AG10803 (cell line): ENCODE data around the gene RALGAPA2.

ENCODE experiments used
- DNase-seq: peaks from one replicate; pipeline ENCODE4 v3.0.0; 2010; ENCODE audit warnings: low read depth
- H3K4me3 ChIP-seq: 2 replicates; pipeline ENCODE4 v1.5.1; 2011; ENCODE audit warnings: mild to moderate bottlenecking, low read length, control low read depth
- TF ChIP-seq, protein P1 (sequence below): conservative IDR thresholded peaks from 2 replicates; pipeline ENCODE4 v1.5.1; 2011; ENCODE audit warnings: mild to moderate bottlenecking, low read length, control low read depth, inconsistent platforms

Gene RALGAPA2

GRCh38 chr20:20428067-20428466 is 284.4 kb downstream of the RALGAPA2 start:
- TF ChIP-seq, protein P1, sequence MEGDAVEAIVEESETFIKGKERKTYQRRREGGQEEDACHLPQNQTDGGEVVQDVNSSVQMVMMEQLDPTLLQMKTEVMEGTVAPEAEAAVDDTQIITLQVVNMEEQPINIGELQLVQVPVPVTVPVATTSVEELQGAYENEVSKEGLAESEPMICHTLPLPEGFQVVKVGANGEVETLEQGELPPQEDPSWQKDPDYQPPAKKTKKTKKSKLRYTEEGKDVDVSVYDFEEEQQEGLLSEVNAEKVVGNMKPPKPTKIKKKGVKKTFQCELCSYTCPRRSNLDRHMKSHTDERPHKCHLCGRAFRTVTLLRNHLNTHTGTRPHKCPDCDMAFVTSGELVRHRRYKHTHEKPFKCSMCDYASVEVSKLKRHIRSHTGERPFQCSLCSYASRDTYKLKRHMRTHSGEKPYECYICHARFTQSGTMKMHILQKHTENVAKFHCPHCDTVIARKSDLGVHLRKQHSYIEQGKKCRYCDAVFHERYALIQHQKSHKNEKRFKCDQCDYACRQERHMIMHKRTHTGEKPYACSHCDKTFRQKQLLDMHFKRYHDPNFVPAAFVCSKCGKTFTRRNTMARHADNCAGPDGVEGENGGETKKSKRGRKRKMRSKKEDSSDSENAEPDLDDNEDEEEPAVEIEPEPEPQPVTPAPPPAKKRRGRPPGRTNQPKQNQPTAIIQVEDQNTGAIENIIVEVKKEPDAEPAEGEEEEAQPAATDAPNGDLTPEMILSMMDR, result no peak
- no peak for DNase-seq
- H3K4me3 ChIP-seq, result no peak overlapping the region

- TF ChIP-seq, protein P1, result no peak
- DNase-seq, result no peak
- H3K4me3 ChIP-seq, result no peak overlapping the region
Observed at GRCh38 chr20:20427227-20427864, 285.1 kb downstream of the RALGAPA2 start.

GRCh38 chr20:20426655-20426907 is 285.9 kb downstream of the RALGAPA2 start:
- no peak for DNase-seq
- TF ChIP-seq, protein P1, result no peak
- no peak overlapping the region for H3K4me3 ChIP-seq

DNA sequence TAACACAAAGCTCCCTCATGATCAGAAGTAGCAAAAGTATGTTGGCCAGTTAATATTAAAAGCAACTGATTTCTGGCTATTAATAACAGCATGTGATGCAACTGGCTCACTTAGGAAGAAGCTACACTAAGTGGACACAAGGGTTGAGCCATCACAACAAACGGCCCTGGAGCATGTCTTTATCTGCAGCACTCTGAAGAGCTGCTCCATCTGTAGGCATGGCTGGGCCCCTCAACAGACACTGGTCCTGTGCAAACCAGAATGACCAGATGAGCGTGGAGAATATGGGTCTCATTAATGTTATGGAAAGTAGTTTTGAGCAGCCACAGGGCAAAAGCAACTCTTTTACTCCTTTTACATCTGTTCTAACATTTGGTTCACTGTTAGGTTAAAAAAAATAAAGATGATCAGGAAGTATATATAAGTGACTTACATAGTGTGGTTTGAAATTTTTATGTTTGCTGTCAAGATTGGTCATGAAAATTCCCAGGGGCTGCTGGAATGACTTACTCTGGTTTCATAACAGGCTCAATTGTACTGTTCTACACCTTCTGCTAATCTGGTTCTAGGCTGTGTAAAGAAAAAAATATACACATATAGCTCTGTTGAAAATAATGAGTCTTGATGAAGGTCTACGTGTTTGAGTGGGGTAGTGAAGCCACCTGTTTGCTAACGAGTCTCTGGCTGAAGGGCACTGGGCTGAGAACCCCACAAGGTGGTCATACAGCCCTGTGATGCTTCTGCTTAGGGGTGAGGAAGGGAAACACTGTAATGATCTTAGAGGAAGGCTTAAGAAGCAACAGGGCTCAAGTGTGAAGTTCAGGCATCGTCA is 286.4 kb downstream of the RALGAPA2 start:
- TF ChIP-seq, protein P1, result no peak
- H3K4me3 ChIP-seq, result no peak overlapping the region
- DNase-seq, result no peak

DNA sequence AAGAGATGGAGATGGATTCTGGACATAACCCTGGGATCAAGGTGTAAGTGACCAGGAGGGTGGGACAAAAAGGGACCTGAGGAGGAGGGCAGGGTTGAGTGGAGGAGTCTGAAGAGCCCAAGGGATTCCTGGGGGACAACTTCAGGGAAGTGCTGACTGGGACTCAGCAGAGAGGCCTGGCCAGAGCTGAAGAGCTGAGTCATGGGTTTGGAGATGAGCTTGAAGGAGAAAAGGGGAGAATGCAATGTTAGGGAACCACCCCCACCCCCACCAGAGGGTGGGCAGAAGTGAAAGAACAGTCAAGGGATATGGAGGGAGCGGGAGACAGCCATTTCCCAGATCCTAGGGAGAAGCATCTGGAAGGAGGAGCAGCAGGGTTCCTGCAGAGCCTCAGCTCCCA is 289.3 kb downstream of the RALGAPA2 start:
- TF ChIP-seq, protein P1, result no peak
- DNase-seq, result no peak
- H3K4me3 ChIP-seq, result no peak overlapping the region

GRCh38 chr20:20417876-20418676 is 294.4 kb downstream of the RALGAPA2 start:
- no peak overlapping the region for H3K4me3 ChIP-seq
- no peak for DNase-seq
- TF ChIP-seq, protein P1, result no peak
